Measurements from ENCODE around the gene AXIN2.
A peak's percentile ranks its signal among the peaks of the same experiment; 100 is the strongest.

Gene AXIN2

DNA sequence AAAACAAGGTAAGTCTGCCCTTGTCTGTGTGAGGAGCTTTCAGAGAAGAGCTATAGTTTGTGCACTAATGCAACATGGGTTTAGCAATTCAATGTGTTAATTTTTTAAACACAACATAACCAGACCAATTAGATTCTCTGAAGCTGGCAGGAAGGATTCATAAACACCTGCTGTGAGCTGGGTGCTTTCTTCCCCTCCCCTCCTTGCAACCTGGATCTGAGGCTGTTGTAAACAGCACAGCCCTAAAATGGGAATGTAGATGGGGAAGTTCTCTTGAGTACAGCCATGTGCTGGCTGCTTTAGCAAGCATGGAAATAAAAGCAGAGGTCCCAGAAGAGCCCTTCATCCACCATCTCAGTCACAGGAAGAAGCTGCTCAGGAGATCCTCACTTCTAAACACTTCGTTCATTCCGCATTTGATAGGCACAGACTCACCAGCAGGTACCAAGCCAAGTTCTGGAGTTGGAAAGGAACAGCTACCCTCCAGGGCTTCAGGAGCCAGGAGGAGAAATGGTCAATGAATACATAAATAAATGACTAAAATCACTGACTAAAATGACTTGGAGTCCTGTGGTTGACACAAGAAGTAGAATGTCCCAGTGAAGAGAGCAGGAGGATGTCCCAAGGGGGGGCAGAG is 21.7 kb downstream of the AXIN2 start:
- Histone ChIP-seq H3K27ac (ENCODE audit: low read length) (no peak overlapping the region), H3K36me3 (ENCODE audit: control insufficient read depth in 1 of 2, insufficient read depth in 2 of 2, low read length in 2 of 2) (peaks cover 6 to 31% of the 10 kb centered on the region in 2 donors)

DNA sequence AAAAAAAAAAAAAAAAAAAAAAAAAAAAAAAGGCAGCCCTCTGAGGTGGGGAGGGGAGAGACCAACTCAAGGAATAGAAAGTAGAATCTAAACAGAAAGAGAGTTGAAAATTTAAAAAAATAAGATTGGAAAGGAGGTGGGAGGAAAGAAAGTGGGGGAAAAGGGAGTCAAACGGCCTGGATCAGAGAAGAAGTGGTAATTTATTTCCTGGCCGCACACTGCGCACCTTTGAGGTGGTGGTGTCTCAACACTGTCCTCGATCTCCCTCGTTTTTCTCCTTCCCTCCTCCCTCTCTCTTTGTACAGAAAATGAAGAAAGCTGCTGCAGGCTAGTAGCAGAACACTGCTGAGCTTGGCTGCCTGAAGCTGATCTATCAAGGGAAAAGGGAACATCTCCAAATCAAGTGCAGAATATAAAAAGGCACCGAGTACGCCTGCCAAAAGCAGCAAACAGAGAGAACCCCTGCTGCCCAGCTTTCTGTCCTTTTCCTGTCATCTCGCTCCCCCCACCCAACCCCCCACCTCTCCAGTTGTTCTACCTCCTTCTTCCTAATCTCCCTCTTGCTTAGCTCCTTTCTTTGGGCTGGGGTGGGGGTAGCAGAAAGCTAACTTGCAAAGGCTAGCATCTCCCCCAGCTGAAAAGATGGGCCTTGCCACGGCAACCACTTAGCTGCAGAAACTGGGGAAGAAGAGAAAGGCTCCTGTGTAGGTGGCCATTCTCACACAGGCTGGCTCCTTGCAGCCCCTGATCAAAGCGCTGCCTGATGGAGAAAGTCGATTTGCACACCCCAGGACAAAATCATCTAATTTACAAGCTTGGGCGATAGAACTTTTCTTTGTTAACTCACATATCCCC is 22.5 kb downstream of the AXIN2 start:
- Histone ChIP-seq H3K27ac (ENCODE audit: low read length) (no peak overlapping the region), H3K36me3 (ENCODE audit: control insufficient read depth in 1 of 2, insufficient read depth in 2 of 2, low read length in 2 of 2) (peaks cover 6 to 31% of the 10 kb centered on the region in 2 donors), H3K4me1 (ENCODE audit: control insufficient read depth in 1 of 2, insufficient read depth in 2 of 2, low read length in 2 of 2) (peaks cover 0 to 13% of the 10 kb centered on the region in 2 donors), H3K9me3 (ENCODE audit: control insufficient read depth in 1 of 2, low read length in 2 of 2) (no peaks in the 10 kb centered on the region), H3K27me3 (ENCODE audit: low read depth, low read length) (no peaks in the 10 kb centered on the region), H3K4me3 (ENCODE audit: low read depth in 1 of 2, low read length in 2 of 2) (no peak overlapping the region)

More for the DNA sequence above, 21.7 kb downstream of the AXIN2 start:
- Histone ChIP-seq H3K4me1 (ENCODE audit: control insufficient read depth in 1 of 2, insufficient read depth in 2 of 2, low read length in 2 of 2) (peaks cover 0 to 13% of the 10 kb centered on the region in 2 donors), H3K27me3 (ENCODE audit: low read depth, low read length) (no peaks in the 10 kb centered on the region), H3K4me3 (ENCODE audit: low read depth in 1 of 2, low read length in 2 of 2) (no peak overlapping the region), H3K9me3 (ENCODE audit: control insufficient read depth in 1 of 2, low read length in 2 of 2) (no peaks in the 10 kb centered on the region)

DNA sequence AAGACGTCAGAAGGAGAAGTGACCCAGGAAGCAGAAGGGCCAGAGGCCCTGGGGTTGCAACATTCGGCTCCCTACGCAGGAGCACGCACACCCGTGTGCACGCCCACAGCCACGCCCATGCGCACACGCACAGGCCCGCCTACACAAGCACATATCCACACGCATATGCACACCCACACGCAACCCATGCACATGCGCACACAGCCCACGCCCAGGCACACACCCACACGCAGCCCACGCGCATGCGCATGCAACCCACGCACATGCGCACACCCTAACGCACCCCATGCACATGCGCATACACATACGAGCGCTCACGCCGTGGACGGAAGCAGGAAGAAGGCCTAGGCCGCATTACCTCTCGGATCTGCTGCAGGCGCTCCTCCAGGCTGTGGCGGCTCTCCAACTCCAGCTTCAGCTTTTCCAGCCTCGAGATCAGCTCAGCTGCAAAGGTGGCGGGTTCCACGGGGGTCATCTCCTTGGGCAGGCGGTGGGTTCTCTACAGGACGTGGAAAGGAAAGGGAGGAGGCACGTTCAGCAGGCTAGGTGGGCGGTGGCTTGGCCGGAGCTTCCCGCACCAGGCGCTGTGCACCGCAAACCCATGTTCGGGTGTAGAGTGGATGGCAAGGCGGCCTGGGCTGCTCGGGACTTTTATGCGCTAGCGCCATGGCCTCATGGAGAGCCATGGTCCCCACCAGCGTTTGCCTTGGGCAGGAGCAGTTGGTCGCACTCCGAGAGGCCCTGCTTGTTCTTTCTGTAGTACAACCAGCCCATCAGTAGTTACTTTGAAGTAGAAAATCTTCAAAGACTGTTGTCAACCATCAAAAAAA is 23.4 kb downstream of the AXIN2 start:
- H3K4me3 ChIP-seq (ENCODE audit: low read depth in 1 of 2, low read length in 2 of 2), result no peak overlapping the region
- H3K9me3 ChIP-seq (ENCODE audit: control insufficient read depth in 1 of 2, low read length in 2 of 2), result no peaks in the 10 kb centered on the region
- no peaks in the 10 kb centered on the region for H3K27me3 ChIP-seq (ENCODE audit: low read depth, low read length)
- H3K36me3 ChIP-seq (ENCODE audit: control insufficient read depth in 1 of 2, insufficient read depth in 2 of 2, low read length in 2 of 2), result peaks cover 6 to 35% of the 10 kb centered on the region in 2 donors
- H3K4me1 ChIP-seq (ENCODE audit: control insufficient read depth in 1 of 2, insufficient read depth in 2 of 2, low read length in 2 of 2), result peaks cover 0 to 16% of the 10 kb centered on the region in 2 donors
- no peak overlapping the region for H3K27ac ChIP-seq (ENCODE audit: low read length)

DNA sequence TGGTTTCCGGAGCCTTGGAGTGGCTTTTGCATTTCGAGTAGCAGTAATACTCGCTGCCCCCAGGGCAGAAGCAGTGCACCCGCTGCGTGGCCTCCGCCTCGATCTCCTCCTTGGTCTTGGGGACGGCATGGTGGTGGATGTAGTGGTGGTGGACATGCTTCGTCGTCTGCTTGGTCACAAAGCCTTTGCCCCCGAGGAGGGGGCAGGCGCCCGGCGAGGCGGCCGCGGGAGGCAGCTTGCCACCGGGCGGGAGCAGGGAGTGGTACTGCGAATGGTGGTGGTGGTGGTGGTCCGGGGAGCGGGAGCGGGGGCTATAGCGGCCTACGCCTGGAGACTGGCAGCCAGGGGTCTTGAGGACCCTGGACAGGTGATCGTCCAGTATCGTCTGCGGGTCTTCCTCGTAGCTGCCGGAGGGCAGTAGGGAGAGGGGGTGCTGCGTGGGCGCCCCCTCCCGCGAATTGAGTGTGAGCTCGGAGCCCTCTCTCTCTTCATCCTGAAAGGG is 24.1 kb downstream of the AXIN2 start:
- H3K36me3 ChIP-seq (ENCODE audit: control insufficient read depth in 1 of 2, insufficient read depth in 2 of 2, low read length in 2 of 2), result peaks cover 6 to 36% of the 10 kb centered on the region in 2 donors
- no peaks in the 10 kb centered on the region for H3K27me3 ChIP-seq (ENCODE audit: low read depth, low read length)
- H3K9me3 ChIP-seq (ENCODE audit: control insufficient read depth in 1 of 2, low read length in 2 of 2), result no peaks in the 10 kb centered on the region
- no peak overlapping the region for H3K27ac ChIP-seq (ENCODE audit: low read length)
- no peak overlapping the region for H3K4me3 ChIP-seq (ENCODE audit: low read depth in 1 of 2, low read length in 2 of 2)
- peaks cover 4 to 22% of the 10 kb centered on the region in 2 donors for H3K4me1 ChIP-seq (ENCODE audit: control insufficient read depth in 1 of 2, insufficient read depth in 2 of 2, low read length in 2 of 2)

DNA sequence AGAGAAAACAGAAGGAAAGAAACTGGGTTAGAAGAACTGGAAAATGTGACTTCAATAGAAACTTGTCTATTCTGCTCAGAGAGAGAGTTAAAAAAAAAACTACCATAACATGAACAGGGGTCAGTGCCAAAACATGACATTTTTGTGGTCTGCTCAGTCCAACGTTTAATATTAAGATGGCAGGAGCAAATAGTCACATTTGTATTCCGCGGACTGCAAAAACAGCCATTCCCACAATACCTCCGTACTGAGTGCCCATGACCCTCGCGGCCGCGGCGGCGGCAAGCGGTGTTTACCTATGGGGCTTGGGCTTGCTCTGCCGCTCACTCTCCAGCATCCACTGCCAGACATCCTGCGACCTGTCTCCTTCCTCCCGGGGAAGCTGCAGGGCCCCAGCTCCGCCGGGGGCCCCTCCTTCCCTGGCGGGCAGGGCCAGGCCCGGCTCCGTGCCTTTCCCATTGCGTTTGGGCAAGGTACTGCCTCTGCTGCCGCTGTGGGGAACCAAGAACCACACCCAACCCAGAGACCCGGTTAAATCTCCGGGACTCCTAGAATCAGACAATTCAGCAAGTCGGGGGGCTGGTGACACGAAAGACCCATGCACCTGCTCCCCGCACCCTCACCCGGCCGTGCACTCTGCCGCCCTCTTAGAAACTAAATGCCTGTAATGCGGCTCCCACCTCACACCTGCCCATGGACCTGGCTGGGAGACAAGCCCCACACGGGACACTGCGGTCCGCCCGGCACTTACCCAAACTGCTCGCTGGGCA is 24.7 kb downstream of the AXIN2 start:
- Histone ChIP-seq H3K9me3 (ENCODE audit: control insufficient read depth in 1 of 2, low read length in 2 of 2) (no peaks in the 10 kb centered on the region), H3K27ac (ENCODE audit: low read length) (no peak overlapping the region), H3K27me3 (ENCODE audit: low read depth, low read length) (no peaks in the 10 kb centered on the region), H3K36me3 (ENCODE audit: control insufficient read depth in 1 of 2, insufficient read depth in 2 of 2, low read length in 2 of 2) (peaks cover 6 to 36% of the 10 kb centered on the region in 2 donors), H3K4me3 (ENCODE audit: low read depth in 1 of 2, low read length in 2 of 2) (no peak overlapping the region), H3K4me1 (ENCODE audit: control insufficient read depth in 1 of 2, insufficient read depth in 2 of 2, low read length in 2 of 2) (peaks cover 10 to 29% of the 10 kb centered on the region in 2 donors)

DNA sequence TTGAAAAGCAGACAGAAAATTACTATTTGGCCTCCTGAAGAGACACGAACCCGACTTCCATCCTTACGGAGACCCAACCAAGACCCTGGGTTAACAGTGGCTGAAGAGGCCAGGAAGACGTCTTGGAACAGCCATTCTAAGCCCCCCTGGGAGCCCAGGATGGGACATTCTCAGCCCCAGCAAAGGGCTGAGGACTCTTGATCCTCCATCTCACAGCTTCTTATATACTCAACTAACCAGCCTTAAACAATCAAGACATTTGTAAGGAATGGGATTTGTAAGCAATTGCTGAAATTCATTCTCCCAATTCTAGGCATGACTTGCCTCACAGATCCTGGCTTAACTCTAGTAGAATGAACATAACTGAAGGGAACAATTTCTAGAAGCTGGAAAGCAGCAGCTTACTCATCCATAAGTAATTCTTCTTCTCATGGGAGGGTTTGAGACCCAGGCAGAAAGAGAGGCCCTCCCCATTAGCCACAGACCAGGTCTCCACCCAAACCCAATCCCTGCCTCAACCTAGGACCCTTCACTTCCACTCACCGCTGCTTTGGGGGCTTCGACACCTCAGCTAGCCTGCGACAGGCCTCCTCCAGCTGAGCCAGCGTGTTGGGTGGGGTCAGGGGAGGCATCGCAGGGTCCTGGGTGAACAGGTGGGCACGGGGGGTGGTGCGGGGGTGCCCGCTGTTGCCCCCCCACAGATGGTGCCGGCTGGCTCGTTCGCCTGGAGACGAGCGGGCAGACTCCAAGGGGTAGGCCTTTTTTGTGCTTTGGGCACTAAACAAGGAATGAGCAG is 25.5 kb downstream of the AXIN2 start:
- no peak overlapping the region for H3K27ac ChIP-seq (ENCODE audit: low read length)
- peaks cover 6 to 36% of the 10 kb centered on the region in 2 donors for H3K36me3 ChIP-seq (ENCODE audit: control insufficient read depth in 1 of 2, insufficient read depth in 2 of 2, low read length in 2 of 2)
- H3K27me3 ChIP-seq (ENCODE audit: low read depth, low read length), result no peaks in the 10 kb centered on the region

DNA sequence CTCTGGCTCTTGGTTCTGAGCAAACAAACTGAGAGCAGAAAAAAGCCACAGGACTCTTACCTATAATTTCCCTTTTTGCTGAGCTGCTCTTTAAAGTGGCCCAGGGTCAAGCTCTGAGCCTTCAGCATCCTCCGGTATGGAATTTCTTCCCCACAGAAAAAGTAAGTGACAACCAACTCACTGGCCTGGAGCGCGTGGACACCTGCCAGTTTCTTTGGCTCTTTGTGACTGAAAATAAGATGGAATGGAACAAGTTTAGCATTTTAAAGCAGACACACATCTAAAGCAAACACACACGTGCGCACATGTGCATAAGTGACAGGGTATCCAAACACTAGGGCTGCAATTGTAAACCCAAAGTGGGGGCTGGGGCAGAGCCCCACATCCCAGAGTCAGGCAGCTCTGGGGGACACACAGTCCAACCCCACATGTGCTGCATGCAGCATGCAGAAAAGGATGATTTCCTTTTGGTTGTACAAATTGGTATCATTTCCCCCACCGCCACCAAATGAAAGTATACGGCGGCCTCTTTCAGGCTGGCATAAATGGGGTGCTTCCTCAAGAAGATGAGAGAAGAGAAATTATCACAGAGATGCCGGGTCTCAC is 27.5 kb downstream of the AXIN2 start:
- Histone ChIP-seq H3K9me3 (ENCODE audit: control insufficient read depth in 1 of 2, low read length in 2 of 2) (no peaks in the 10 kb centered on the region), H3K4me3 (ENCODE audit: low read depth in 1 of 2, low read length in 2 of 2) (no peak overlapping the region), H3K4me1 (ENCODE audit: control insufficient read depth in 1 of 2, insufficient read depth in 2 of 2, low read length in 2 of 2) (peaks cover 22 to 35% of the 10 kb centered on the region in 2 donors), H3K27ac (ENCODE audit: low read length) (no peak overlapping the region), H3K36me3 (ENCODE audit: control insufficient read depth in 1 of 2, insufficient read depth in 2 of 2, low read length in 2 of 2) (peaks cover 6 to 36% of the 10 kb centered on the region in 2 donors), H3K27me3 (ENCODE audit: low read depth, low read length) (no peaks in the 10 kb centered on the region)

More for the DNA sequence above, 25.5 kb downstream of the AXIN2 start:
- H3K9me3 ChIP-seq (ENCODE audit: control insufficient read depth in 1 of 2, low read length in 2 of 2), result no peaks in the 10 kb centered on the region
- peaks cover 16 to 37% of the 10 kb centered on the region in 2 donors for H3K4me1 ChIP-seq (ENCODE audit: control insufficient read depth in 1 of 2, insufficient read depth in 2 of 2, low read length in 2 of 2)
- no peak overlapping the region for H3K4me3 ChIP-seq (ENCODE audit: low read depth in 1 of 2, low read length in 2 of 2)

DNA sequence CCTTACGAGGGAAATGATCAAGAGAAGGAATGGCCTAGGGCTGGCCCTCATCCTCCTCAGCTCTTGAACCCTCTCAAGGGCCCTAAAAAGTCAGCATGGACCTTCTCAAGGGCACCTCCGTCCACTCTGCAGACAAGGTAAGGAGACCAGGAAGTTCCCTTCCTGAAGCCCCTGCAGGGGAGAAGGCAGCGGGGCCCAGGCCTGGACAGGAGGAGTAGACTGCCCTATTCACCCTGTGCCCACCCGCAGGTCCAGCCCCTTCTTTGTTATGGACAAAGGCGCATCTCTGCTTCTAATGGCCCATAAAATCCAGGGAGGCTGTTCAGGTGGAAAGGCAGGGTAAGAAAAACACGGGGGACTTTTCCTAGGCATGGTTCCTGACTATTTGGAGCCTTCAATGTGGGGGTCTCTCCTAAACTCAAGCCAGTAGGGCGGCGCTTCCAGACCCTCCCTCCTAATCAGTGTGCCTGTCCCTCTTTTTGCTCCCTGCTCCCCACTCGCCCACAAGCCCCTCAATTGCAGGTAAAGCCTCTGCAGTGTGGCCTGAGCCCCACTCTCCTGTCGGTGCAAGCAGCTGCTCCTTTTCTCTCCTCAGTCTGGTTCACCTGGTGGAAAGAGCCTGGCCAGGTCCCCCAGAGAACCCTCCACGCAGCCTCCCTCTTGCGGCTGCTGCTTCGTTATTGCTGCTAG is 28.2 kb downstream of the AXIN2 start:
- Histone ChIP-seq H3K4me1 (ENCODE audit: control insufficient read depth in 1 of 2, insufficient read depth in 2 of 2, low read length in 2 of 2) (peaks cover 22 to 31% of the 10 kb centered on the region in 2 donors), H3K36me3 (ENCODE audit: control insufficient read depth in 1 of 2, insufficient read depth in 2 of 2, low read length in 2 of 2) (peaks cover 6 to 36% of the 10 kb centered on the region in 2 donors), H3K4me3 (ENCODE audit: low read depth in 1 of 2, low read length in 2 of 2) (no peak overlapping the region), H3K27me3 (ENCODE audit: low read depth, low read length) (no peaks in the 10 kb centered on the region), H3K27ac (ENCODE audit: low read length) (no peak overlapping the region), H3K9me3 (ENCODE audit: control insufficient read depth in 1 of 2, low read length in 2 of 2) (no peaks in the 10 kb centered on the region)

DNA sequence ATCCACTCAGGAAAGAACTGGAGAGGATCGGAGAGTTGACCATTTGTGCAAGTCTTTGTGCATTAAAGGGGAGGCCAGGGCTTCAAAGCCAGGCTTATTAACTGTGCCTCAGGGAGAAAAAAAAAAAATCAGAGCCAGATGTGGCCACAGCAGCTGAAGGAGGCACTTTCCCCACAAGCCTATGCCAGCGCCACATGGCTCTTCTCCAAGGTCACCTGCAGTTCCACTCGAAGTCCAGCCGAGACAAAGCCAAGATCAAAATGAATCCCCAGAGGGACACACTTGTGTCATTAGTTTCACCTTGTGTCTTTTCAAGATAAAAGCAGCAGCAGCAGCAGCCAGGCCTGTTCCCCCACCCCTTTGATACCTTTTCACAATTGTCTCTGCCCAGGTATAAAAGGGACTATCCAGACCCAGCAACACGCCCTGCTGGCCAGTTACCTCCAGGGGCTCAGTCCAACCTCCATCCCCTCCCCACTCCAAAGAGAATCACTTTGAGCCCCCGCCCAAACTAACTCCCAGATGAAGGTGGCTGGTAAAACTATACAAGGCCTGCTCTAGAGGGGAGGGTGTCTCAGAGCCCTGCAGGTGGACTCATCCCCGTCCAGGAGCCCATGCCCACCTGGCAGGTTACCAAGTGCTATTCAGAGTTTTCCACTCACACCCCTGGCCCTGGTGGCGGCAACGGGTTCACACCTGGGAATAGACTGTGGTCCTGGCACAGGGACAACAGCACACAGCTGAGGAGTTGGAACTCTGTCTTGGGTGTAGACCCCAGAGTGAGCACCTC is 29.2 kb downstream of the AXIN2 start:
- Histone ChIP-seq H3K36me3 (ENCODE audit: control insufficient read depth in 1 of 2, insufficient read depth in 2 of 2, low read length in 2 of 2) (peaks cover 6 to 29% of the 10 kb centered on the region in 2 donors), H3K4me3 (ENCODE audit: low read depth in 1 of 2, low read length in 2 of 2) (no peak overlapping the region), H3K4me1 (ENCODE audit: control insufficient read depth in 1 of 2, insufficient read depth in 2 of 2, low read length in 2 of 2) (peaks cover 22 to 31% of the 10 kb centered on the region in 2 donors), H3K9me3 (ENCODE audit: control insufficient read depth in 1 of 2, low read length in 2 of 2) (no peaks in the 10 kb centered on the region), H3K27me3 (ENCODE audit: low read depth, low read length) (no peaks in the 10 kb centered on the region), H3K27ac (ENCODE audit: low read length) (peak overlapping the region; percentile 51)
